GM19351 (cell line): Measurements from ENCODE around the gene FLAD1.
"Not testable (repeated sequence)": the region's sequence is repeated elsewhere in the genome, so short reads cannot be mapped to it uniquely, and the experiment has no call there.

ENCODE experiments used
- ATAC-seq: cut with Tn5 transposase; IDR thresholded peaks from one replicate; pipeline ENCODE4 v1.9.1; 2021; ENCODE audit warnings: mild to moderate bottlenecking, moderate library complexity; ENCODE audit not compliant: unreplicated experiment

The FLAD1 gene

DNA sequence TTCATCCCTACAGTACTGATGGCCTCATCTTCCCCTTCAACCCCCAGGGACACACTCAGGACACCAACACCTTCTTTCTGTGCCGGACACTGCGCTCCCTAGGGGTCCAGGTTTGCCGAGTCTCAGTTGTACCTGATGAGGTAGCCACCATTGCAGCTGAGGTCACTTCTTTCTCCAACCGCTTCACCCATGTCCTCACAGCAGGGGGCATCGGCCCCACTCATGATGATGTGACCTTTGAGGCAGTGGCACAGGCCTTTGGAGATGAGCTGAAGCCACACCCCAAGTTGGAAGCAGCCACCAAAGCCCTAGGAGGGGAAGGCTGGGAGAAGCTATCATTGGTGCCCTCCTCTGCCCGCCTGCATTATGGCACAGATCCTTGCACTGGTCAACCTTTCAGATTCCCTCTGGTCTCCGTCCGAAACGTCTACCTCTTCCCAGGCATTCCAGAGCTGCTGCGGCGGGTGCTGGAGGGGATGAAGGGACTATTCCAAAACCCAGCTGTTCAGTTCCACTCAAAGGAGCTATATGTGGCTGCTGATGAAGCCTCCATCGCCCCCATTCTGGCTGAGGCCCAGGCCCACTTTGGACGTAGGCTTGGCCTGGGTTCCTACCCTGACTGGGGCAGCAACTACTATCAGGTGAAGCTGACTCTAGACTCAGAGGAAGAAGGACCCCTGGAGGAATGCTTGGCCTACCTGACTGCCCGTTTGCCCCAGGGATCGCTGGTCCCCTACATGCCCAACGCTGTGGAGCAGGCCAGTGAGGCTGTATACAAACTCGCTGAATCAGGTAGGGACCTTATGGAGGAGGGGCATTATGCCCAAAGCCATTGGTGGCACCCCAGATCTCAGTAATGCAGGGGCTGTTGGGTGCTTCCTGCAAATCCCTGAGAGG is 5.2 kb downstream of the FLAD1 start:
- no peak for ATAC-seq

GRCh38 chr1:154989195-154989860 is 6.2 kb downstream of the FLAD1 start:
- ATAC-seq, result no peak

- no peak for ATAC-seq
These were observed 7.1 kb downstream of the FLAD1 start for GRCh38 chr1:154990276-154990675.

DNA sequence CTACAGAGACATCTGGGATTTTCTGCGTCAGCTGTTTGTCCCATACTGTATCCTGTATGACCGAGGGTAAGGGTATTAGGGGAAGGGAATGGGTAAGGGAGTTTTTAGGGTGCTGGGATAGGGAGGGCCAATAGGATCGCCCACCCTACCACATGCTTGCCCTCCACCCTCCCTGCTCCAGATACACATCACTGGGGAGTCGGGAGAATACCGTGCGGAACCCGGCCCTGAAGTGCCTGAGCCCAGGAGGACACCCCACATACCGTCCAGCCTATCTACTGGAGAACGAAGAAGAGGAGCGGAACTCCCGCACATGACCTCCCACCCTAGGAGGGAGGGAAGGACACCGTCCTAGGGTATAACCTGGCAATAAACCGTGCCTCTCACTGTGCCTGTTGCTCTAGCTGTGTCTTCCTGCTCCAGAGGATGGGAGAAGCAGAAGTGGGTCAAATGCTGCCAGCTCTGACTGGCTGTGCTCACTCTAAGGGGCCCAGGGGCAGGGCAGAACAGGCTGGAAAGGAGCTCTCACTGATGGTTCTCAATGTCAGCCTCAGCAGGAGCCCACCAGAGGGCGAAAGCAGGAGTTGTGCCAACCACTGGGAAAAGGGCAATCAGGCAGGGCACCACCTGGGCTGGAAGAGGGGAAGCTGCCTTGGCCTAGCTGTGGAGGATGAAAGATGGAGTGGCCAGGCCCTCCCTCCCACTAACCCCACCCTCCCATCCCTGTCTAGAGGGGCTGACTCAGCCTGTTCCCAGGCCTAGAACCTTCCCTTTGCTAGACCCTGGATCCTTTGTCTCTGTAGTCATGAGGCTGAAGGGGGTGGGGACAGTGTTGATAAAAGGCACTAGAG is 9.8 kb downstream of the FLAD1 start:
- ATAC-seq, result no peak

DNA sequence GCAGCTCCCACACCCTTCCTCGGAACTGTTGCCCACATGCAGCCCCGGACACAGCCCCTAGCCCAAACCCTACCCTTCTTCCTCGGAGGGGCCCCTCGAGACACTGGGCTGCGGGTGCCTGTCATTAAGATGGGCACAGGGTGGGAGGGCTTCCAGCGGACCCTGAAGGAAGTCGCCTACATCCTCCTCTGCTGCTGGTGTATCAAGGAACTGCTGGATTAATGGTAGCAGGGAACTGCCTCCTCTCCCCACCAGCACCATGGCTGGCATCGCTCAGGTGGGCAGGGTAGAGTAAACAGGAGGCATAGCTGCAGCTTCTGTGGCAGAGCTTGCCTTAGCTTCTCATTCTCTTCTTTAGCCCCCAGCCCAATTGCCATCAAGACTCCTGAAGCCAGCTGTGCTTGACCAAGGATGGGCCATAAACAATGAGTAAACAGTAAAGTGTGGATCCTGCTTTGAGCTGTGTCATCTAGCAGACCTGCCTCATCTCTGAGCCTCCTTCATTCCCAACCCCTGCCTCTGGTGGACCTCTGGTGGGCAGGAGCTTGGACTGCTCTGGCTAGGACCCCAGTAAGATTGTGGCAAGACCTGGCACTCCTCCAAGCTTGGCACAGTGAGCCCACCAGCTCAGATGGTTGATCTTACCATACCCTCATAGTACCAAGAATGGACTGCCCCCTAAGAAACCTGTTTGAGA is 10.6 kb downstream of the FLAD1 start, which contains the start of gene LENEP:
TSS of gene LENEP (plus strand) at position 15 of the 697 bp plus-strand sequence. CDS start at position 37, 22 bp downstream.
- no peak for ATAC-seq

- ATAC-seq, result no peak
These were observed 11.1 kb downstream of the FLAD1 start for GRCh38 chr1:154994269-154994587.

- no peak for ATAC-seq
These were observed 11.4 kb downstream of the FLAD1 start for GRCh38 chr1:154994591-154994990.

GRCh38 chr1:154995301-154995983 is 12.3 kb downstream of the FLAD1 start:
- ATAC-seq, result not testable (repeated sequence)

GRCh38 chr1:154996966-154997701 is 14.0 kb downstream of the FLAD1 start:
- ATAC-seq, result no peak

GRCh38 chr1:154998201-154998780 is 15.1 kb downstream of the FLAD1 start:
- no peak for ATAC-seq

DNA sequence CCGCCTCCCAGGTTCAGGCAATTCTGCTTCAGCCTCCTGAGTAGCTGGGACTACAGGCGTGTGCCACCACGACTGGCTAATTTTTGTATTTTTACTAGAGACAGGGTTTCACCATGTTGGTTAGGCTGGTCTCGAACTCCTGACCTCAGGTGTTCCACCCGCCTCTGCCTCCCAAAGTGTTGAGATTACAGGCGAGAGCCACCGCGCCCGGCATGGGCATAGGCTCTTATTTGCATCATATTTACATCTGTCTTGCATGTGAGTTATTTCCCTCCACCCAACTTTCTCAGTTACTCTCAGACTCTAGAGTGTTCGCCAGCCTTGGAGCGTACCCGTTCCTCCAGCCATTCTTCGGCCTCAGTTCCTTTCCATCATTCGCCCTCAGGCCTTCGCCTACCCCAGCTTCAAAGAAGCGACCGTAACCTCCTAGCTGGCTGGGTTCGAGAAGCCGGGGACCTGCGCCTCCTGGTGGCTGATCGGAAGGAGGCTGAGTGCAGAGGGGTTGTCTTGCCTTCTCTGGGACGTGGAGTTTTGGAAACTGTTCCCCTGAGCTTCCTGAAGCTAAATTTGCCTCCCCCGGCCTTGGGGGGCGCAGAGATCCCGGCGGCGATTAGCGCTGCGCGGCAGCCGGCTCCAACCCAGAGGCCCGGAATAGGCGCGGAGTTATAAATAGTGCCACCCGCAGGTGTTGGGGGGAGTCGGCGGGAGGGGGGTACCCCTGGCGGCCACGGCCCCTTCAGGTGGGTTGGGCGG is 15.8 kb downstream of the FLAD1 start:
- no peak for ATAC-seq

GRCh38 chr1:154999571-155000410 is 16.6 kb downstream of the FLAD1 start:
- no peak for ATAC-seq

GRCh38 chr1:155000411-155000725 is 17.2 kb downstream of the FLAD1 start:
- ATAC-seq, result no peak

DNA sequence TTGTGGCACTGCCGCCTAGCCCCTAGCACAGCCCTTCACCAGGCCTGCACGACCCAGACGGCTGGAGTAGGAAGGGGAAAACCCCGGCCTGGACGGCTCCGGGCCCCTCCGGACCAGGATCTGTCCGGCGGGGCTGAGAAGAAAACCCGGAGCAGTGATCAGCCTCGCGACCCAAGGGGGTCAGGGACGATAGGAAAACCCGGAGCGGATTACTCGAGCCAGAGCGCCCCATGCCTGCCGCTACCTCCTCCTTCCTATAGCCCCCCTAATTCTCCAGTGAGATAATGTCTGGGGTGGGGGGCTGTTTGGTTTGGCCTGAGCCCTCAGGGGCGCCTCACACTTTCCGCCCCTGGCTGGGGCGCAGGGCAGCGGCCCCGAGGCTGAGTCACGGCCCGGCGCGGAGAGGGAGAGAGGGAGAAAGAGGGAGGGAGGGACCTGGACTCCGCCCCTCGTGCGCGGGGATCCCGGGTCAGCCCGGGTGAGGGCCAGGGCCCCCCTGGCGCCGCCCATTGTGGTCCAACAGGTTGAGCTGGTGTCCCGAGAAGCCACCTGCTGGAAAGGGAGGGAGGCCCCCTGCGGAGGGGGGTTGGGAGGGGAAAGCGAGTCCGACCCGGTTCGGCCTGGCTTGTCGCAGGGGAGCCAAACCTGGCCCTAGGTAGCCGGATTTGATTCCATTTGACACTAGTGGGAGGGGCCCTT is 17.7 kb downstream of the FLAD1 start:
- ATAC-seq, result peak; percentile 49

DNA sequence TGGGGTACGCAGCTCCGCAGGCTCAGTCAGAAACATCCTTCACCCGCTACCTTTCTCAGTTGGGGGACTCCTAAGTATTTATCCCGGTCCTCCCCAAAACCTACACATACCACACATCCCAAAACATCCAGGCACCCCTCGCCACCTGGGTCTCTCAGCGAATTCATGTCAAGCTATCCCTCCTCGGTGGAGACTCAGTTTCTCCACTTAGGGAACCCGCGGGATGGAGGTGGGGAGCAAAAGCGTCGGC is 18.2 kb downstream of the FLAD1 start:
- ATAC-seq, result no peak

DNA sequence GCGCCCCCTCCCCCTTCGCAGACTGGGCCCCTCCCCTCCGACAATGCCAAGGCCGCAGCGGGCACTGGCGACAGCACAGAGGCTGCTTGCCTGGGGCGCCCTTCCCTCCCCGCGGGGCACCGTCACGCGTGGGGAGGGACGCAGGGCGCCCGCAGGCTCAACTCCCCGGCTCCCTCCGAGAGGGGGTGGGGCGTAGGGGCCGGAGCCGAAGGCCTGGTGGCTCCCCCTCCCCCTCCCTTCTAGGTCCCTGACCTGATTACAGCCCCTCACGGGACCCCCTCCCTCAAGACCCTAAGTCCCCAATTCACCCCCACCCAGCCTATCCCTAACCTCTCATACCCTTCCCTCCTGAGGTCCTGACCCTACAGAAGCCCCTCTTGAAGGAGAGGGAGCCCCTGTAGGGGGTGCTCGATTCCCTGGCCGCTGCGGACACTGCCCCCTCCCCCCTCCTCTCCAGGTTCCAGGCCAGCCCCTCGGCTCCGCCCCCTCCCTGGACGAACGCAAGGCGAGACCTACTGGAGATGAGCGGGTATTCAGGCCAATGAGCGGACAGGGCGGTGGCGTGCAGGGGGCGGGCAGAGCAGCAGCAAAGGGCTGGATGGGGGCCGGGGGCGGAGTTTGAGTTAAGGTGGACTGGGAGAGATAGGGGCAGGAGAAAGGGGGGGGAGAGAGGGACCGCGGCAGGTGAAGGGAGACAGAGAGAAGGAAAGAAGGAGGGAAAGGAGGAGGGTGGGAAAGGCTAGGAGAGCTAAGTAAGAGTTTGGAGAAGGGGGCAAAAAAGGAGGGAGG is 18.7 kb downstream of the FLAD1 start:
- ATAC-seq, result peak; percentile 49
